Endothelial cell (in vitro differentiated cells): ENCODE measurements around the gene TMEM200B. TPM values are rescaled to one million over a fixed set of nuclear protein-coding genes. Genes with fewer than 3 reads are reported as not detected.
"Not testable (repeated sequence)": the region's sequence is repeated elsewhere in the genome, so short reads cannot be mapped to it uniquely, and the experiment has no call there.

Experiments used
- DNase-seq: peaks from one replicate; pipeline ENCODE4 v3.0.0; 2021; ENCODE audit warnings: low spot score
- H3K27ac Mint-ChIP-seq: one replicate; pipeline ENCODE4 v1.8.0; 2021; ENCODE audit warnings: mixed read lengths, inconsistent platforms; ENCODE audit not compliant: unreplicated experiment
- H3K27me3 Mint-ChIP-seq: one replicate; pipeline ENCODE4 v1.8.0; 2021; ENCODE audit warnings: mild to moderate bottlenecking, moderate library complexity, mixed read lengths, inconsistent platforms; ENCODE audit not compliant: unreplicated experiment
- H3K36me3 Mint-ChIP-seq: one replicate; pipeline ENCODE4 v1.8.0; 2021; ENCODE audit warnings: mild to moderate bottlenecking, low read depth, mixed read lengths, inconsistent platforms; ENCODE audit not compliant: unreplicated experiment
- H3K4me1 Mint-ChIP-seq: one replicate; pipeline ENCODE4 v1.8.0; 2021; ENCODE audit warnings: mild to moderate bottlenecking, mixed read lengths, inconsistent platforms; ENCODE audit not compliant: unreplicated experiment
- H3K4me3 Mint-ChIP-seq: one replicate; pipeline ENCODE4 v1.8.0; 2021; ENCODE audit warnings: mild to moderate bottlenecking, mixed read lengths, inconsistent platforms; ENCODE audit not compliant: unreplicated experiment
- H3K9me3 Mint-ChIP-seq: one replicate; pipeline ENCODE4 v1.8.0; 2021; ENCODE audit warnings: mixed read lengths, inconsistent platforms; ENCODE audit not compliant: unreplicated experiment
- total RNA-seq: library from RNA; stranded (reverse); fragmentation: NEBNext Ultra II Directional; extraction: Animal tissue kit (Norgen Biotek cat#: 25700); gene quantifications from one replicate; pipeline ENCODE4 v1.2.1, GENCODE V29; 2021; ENCODE audit not compliant: unreplicated experiment
- TF ChIP-seq, protein P1 (sequence below): fragments of 200-600 bp; sonication (generic); IDR thresholded peaks from one replicate; pipeline ENCODE4 v1.5.0; 2021; ENCODE audit warnings: antibody characterized with exemption; ENCODE audit not compliant: unreplicated experiment

The TMEM200B gene
- total RNA-seq, 1 donor from 2014 or later, result 0.95 TPM

DNA sequence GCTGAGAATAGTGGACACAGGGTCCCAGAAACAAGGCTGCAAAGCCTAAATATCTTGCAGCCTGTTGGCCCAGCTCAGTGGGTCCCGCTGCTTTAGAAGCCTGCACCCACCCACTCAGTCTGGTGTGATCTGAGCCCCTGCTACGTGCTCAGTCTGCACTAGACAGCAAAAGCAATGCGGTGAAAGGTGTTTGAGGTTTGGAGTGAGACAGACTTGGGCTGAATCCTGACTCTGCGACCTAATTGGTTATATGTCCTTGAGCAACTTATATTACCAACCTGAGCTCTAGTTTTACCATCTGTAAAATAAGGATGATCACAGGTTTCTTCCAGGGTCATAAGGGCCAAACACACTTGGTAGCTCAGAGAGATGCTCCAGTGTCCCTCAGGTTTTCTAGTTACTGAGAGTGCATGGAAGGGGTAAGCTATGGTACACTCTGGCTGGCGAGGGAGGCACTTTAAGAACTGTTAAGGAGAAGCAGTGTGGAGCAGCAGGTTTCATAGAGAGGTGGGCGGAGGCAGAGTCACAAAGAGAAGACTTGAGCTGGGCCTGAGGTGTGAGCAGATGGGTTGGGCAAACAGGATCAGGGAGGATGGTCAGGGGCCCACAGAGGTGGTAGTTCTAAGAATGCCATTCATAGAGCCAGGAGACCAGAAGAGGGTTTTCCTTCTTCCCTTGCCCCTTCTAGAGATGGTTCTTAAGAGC lies 10.1 kb downstream of the TMEM200B start:
- H3K27me3 Mint-ChIP-seq, result peaks cover 5% of the 10 kb centered on the region
- H3K27ac Mint-ChIP-seq, result no peak overlapping the region
- peaks cover 23% of the 10 kb centered on the region for H3K36me3 Mint-ChIP-seq
- TF ChIP-seq, protein P1, sequence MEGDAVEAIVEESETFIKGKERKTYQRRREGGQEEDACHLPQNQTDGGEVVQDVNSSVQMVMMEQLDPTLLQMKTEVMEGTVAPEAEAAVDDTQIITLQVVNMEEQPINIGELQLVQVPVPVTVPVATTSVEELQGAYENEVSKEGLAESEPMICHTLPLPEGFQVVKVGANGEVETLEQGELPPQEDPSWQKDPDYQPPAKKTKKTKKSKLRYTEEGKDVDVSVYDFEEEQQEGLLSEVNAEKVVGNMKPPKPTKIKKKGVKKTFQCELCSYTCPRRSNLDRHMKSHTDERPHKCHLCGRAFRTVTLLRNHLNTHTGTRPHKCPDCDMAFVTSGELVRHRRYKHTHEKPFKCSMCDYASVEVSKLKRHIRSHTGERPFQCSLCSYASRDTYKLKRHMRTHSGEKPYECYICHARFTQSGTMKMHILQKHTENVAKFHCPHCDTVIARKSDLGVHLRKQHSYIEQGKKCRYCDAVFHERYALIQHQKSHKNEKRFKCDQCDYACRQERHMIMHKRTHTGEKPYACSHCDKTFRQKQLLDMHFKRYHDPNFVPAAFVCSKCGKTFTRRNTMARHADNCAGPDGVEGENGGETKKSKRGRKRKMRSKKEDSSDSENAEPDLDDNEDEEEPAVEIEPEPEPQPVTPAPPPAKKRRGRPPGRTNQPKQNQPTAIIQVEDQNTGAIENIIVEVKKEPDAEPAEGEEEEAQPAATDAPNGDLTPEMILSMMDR, result no peak
- H3K4me1 Mint-ChIP-seq, result no peaks in the 10 kb centered on the region
- H3K4me3 Mint-ChIP-seq, result no peak overlapping the region
- no peaks in the 10 kb centered on the region for H3K9me3 Mint-ChIP-seq
- no peak for DNase-seq

DNA sequence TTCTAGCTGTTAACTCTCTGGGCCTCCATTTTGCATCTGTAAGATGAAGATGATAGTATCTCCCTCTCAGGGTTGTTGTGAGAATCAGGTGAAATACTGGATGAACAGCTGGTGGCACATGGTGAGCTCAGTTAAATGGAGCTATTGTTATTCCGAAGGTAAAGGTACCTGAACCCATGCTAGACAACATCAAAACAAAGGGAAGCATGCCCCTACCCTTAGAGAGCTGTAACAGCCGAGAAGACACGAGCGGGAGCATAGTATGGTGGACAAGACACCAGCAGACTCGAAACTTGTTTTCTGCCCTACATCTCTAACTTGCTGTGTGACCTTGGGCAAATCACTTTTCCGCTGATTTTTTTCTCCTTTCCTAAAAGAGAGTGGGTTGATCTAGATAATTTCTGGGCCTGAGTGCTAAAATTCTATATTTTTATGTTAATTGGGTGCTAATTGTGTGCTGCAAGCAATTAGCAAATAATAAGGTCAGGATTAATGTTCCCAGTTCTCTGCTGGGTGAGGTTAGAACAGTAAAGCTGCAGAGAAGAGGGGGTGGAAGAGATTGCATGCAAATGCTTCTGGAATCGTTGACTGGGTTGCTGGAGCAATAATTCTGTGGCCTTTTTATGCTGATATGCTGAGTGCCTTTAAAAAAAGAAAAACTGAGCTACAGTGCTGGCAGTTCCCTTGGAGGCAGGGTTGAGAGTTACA lies 10.8 kb downstream of the TMEM200B start:
- Mint-ChIP-seq H3K4me3 (no peak overlapping the region), H3K4me1 (no peaks in the 10 kb centered on the region), H3K27me3 (peaks cover 5% of the 10 kb centered on the region), H3K9me3 (no peaks in the 10 kb centered on the region), H3K27ac (no peak overlapping the region), H3K36me3 (peaks cover 19% of the 10 kb centered on the region)
- TF ChIP-seq, protein P1, result no peak
- DNase-seq, result no peak

DNA sequence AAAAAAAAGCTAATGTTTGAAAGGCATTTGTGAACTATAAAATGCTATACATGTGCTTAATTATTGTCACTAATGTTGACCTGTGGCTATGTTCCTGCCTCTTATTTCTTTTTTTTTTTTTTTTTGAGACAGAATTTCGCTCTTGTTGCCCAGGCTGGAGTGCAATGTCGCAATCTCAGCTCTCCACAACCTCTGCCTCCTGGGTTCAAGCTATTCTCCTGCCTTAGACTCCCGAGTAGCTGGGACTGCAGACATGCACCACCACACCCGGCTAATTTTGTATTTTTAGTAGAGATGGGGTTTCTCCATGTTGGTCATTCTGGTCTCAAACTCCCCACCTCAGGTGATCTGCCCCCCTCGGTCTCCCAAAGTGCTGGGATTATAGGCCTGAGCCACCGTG lies 15.7 kb downstream of the TMEM200B start:
- H3K27ac Mint-ChIP-seq, H3K4me3 Mint-ChIP-seq, DNase-seq, H3K4me1 Mint-ChIP-seq, H3K27me3 Mint-ChIP-seq, H3K36me3 Mint-ChIP-seq, H3K9me3 Mint-ChIP-seq: not testable (repeated sequence)

DNA sequence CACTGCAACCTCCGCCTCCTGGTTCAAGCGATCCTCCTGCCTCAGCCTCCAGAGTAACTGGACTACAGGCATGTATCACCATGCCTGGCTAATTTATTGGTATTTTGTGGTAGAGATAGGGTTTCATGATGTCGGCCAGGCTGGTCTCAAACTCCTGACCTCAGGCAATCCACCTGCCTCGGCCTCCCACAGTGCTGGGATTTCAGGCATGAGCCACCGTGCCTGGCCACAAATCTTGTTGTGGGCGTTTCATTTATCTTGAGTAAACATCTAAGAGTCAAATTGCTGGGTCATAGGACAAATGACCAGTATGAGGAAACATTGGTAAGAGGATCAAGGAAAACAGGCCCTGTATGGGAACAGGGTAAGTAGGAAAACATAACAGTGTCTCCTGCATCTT lies 17.9 kb downstream of the TMEM200B start:
- no peaks in the 10 kb centered on the region for H3K27me3 Mint-ChIP-seq
- no peak overlapping the region for H3K27ac Mint-ChIP-seq
- H3K36me3 Mint-ChIP-seq, result peaks cover 14% of the 10 kb centered on the region
- TF ChIP-seq, protein P1, result no peak
- no peaks in the 10 kb centered on the region for H3K4me1 Mint-ChIP-seq
- no peak for DNase-seq
- H3K4me3 Mint-ChIP-seq, result peak overlapping the region; percentile 37
- H3K9me3 Mint-ChIP-seq, result no peaks in the 10 kb centered on the region

DNA sequence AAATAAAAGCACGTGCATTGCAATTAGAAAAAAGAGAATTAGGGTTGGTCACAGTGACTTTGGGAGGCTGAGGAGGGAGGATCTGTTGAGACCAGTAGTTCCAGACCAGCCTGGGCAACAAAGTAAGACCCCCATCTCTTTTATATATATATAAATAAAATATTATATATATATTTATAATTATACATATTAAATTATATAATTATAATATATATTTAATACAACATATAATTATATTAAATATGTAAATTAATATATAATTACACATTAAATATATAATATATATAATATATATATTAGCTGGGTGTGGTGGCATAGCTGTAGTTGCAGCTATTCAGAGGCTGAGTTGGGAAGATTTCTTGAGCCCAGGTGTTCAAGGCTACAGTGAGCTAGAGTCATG lies 23.2 kb downstream of the TMEM200B start:
- no peak for DNase-seq
- TF ChIP-seq, protein P1, result no peak
- no peaks in the 10 kb centered on the region for H3K27me3 Mint-ChIP-seq
- H3K27ac Mint-ChIP-seq, result no peak overlapping the region
- H3K4me3 Mint-ChIP-seq, result no peak overlapping the region
- no peaks in the 10 kb centered on the region for H3K4me1 Mint-ChIP-seq
- H3K9me3 Mint-ChIP-seq, result no peaks in the 10 kb centered on the region
- H3K36me3 Mint-ChIP-seq, result peaks cover 28% of the 10 kb centered on the region
